ENCODE results near the gene ASGR2. TPM values are rescaled to one million over a fixed set of nuclear protein-coding genes. Genes with fewer than 3 reads are reported as not detected.

The ASGR2 gene
- total and polyA plus RNA-seq, 2 of the 13 experiments (the other 11 are each of a cell fraction or from before 2014, with no cell fraction given): 320 to 754 TPM

DNA sequence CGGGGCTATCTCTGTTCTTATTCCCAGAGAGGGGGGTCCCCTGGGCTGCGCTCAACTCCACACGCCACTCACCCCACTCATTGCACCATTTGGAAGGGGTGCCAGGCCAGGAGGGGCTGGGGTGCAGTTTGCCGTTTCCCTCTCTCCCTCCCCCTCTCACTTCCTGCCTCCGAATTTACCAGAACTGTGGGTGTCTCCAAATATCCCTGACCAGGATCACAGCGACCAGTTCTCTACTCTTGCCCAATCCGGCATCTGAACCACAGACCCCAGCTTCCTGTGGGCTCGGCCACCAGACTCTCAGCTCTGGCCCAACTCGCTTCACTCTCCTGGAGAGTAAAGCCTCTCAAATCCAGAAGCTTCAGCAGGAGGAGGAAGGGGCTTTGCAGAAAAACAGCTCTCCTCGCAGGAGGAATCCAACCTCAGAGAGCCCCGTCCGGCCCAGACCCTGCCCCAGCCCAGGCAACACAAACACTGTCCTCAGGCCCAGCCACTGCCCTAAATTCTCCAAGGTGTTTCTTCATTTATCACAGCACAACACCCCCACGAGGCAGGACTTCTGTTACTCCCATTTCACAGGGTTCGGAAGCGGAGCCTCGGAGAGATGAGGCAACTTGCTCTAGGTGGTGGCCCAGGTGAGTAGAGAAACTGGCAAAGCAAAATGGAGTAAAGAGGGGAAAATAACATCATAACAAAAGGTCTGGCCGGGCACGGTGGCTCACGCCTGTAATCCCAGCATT lies 423 bp upstream of the ASGR2 start (continued):
- TF ChIP-seq SP1 (IDR thresholded peaks at IDR 0.05): no peak
- TF ChIP-seq SP1 (CRISPR knock-in tag; IDR thresholded peaks at IDR 0.05): no peak
- no peak for TF ChIP-seq TOE1 (CRISPR knock-in tag; IDR thresholded peaks at IDR 0.05)
- no peak for TF ChIP-seq MLLT10 (CRISPR knock-in tag; IDR thresholded peaks at IDR 0.05)
- peak; percentile 59; the same call in 1 of the 2 replicates for TF ChIP-seq DMAP1 (CRISPR knock-in tag; IDR thresholded peaks at IDR 0.05)
- TF ChIP-seq CENPX (CRISPR knock-in tag; IDR thresholded peaks at IDR 0.05): no peak
- TF ChIP-seq, protein P1, sequence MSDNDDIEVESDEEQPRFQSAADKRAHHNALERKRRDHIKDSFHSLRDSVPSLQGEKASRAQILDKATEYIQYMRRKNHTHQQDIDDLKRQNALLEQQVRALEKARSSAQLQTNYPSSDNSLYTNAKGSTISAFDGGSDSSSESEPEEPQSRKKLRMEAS (IDR thresholded peaks at IDR 0.05): no peak
- TF ChIP-seq ZNF567 (CRISPR knock-in tag; IDR thresholded peaks at IDR 0.05; ENCODE audit: borderline replicate concordance): no peak; the same call in 1 of the 2 replicates
- no peak; the same call in 1 of the 2 replicates for TF ChIP-seq SPEN (CRISPR knock-in tag; IDR thresholded peaks at IDR 0.05; ENCODE audit: low read depth)
- no peak for TF ChIP-seq ZNF337 (CRISPR knock-in tag; IDR thresholded peaks at IDR 0.05; ENCODE audit: borderline replicate concordance, low read depth)
- no peak for TF ChIP-seq PREB (CRISPR knock-in tag; IDR thresholded peaks at IDR 0.05)
- no peak for TF ChIP-seq ZNF879 (CRISPR knock-in tag; IDR thresholded peaks at IDR 0.05)
- 0 out of 2 replicates have a peak, but pooled peaks have one; percentile 29 for TF ChIP-seq ZNF414 (CRISPR knock-in tag; IDR thresholded peaks at IDR 0.05)
- TF ChIP-seq MXI1 (IDR thresholded peaks at IDR 0.05; ENCODE audit: borderline replicate concordance, low read depth, low read length): no peak
- peak; percentile 40 to 52; a peak in 3 of 4 replicates for TF ChIP-seq POLR2A (IDR thresholded peaks at IDR 0.05; ENCODE audit: insufficient read depth in 1 of 2, low read depth in 2 of 2, low read length in 2 of 2)
- TF ChIP-seq ZFP1 (CRISPR knock-in tag; IDR thresholded peaks at IDR 0.05): no peak
- TF ChIP-seq, protein P2, sequence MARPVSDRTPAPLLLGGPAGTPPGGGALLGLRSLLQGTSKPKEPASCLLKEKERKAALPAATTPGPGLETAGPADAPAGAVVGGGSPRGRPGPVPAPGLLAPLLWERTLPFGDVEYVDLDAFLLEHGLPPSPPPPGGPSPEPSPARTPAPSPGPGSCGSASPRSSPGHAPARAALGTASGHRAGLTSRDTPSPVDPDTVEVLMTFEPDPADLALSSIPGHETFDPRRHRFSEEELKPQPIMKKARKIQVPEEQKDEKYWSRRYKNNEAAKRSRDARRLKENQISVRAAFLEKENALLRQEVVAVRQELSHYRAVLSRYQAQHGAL (CRISPR knock-in tag; IDR thresholded peaks at IDR 0.05; ENCODE audit: not compliant biosample characterization): no peak
- TF ChIP-seq, protein P3, sequence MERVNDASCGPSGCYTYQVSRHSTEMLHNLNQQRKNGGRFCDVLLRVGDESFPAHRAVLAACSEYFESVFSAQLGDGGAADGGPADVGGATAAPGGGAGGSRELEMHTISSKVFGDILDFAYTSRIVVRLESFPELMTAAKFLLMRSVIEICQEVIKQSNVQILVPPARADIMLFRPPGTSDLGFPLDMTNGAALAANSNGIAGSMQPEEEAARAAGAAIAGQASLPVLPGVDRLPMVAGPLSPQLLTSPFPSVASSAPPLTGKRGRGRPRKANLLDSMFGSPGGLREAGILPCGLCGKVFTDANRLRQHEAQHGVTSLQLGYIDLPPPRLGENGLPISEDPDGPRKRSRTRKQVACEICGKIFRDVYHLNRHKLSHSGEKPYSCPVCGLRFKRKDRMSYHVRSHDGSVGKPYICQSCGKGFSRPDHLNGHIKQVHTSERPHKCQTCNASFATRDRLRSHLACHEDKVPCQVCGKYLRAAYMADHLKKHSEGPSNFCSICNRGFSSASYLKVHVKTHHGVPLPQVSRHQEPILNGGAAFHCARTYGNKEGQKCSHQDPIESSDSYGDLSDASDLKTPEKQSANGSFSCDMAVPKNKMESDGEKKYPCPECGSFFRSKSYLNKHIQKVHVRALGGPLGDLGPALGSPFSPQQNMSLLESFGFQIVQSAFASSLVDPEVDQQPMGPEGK (CRISPR knock-in tag; IDR thresholded peaks at IDR 0.05): peak; percentile 96
- no peak for TF ChIP-seq ZNF839 (CRISPR knock-in tag; IDR thresholded peaks at IDR 0.05; ENCODE audit: borderline replicate concordance)
- TF ChIP-seq BATF2 (CRISPR knock-in tag; IDR thresholded peaks at IDR 0.05): no peak
- no peak; the same call in 1 of the 2 replicates for TF ChIP-seq ZC3H13 (CRISPR knock-in tag; IDR thresholded peaks at IDR 0.05)
- TF ChIP-seq CSRNP2 (CRISPR knock-in tag; conservative IDR thresholded peaks at IDR 0.05; ENCODE audit: low read depth): no peak
